ENCODE results near the gene NFKBIB. TPM values are rescaled to one million over a fixed set of nuclear protein-coding genes. Genes with fewer than 3 reads are reported as not detected.

The NFKBIB gene
- polyA plus RNA-seq, 1 of the 3 experiments (the other 2 are of a cell fraction), result 31.8 TPM

- TF ChIP-seq PBX3 (IDR thresholded peaks at IDR 0.05) (no peak), SMC3 (IDR thresholded peaks at IDR 0.05; ENCODE audit: low read depth, low read length) (no peak), MAX (IDR thresholded peaks at IDR 0.05; ENCODE audit: low read depth) (peak; percentile 41; the same call in 1 of the 2 replicates), POLR2AphosphoS5 (IDR thresholded peaks at IDR 0.05; ENCODE audit: low read depth, low read length) (peak; percentile 72; the same call in 1 of the 2 replicates), USF2 (IDR thresholded peaks at IDR 0.05; ENCODE audit: borderline replicate concordance, low read depth, low read length) (no peak), GATA2 (CRISPR knock-in tag; IDR thresholded peaks at IDR 0.05) (peak; percentile 51; the same call in 1 of the 2 replicates), MEF2A (IDR thresholded peaks at IDR 0.05; ENCODE audit: borderline replicate concordance, low read depth) (no peak), RXRA (IDR thresholded peaks at IDR 0.05; ENCODE audit: borderline replicate concordance, low read depth) (no peak), NFIC (IDR thresholded peaks at IDR 0.05; ENCODE audit: borderline replicate concordance) (no peak), RCOR1 (IDR thresholded peaks at IDR 0.05; ENCODE audit: low read length) (no peak), TCF12 (IDR thresholded peaks at IDR 0.05) (no peak), TEAD4 (IDR thresholded peaks at IDR 0.05; ENCODE audit: borderline replicate concordance, insufficient read depth) (no peak), RAD21 (IDR thresholded peaks at IDR 0.05; ENCODE audit: low read length) (no peak), JUND (IDR thresholded peaks at IDR 0.05) (no peak)
Observed at GRCh38 chr19:38850436-38850975, 49.3 kb upstream of the NFKBIB start (continued).

GRCh38 chr19:38850976-38851621 lies 48.7 kb upstream of the NFKBIB start:
- peak overlapping the region; percentile 69; the same call in 1 of the 2 replicates for H3K9ac ChIP-seq
- peaks cover 20% of the 10 kb centered on the region for H3F3A ChIP-seq (replicated peaks; ENCODE audit: insufficient read depth)
- ChIA-PET CTCF (interaction anchor here (1.1 to 3.3 kb wide), 6 partner anchors 14 to 448 kb away, joined by 3 to 15 read pairs (median 5); partner anchors contain the start of genes FAM98C, MRPS12 and SARS2), POLR2A (interaction anchor here (0.6 to 1.9 kb wide), 3 partner anchors 10 to 213 kb away, joined by 3 to 10 read pairs (median 3); no protein-coding TSS in a partner anchor)
- H3K27me3 ChIP-seq (ENCODE audit: insufficient read depth), result no peaks in the 10 kb centered on the region
- WGBS (ENCODE audit: low lambda C conversion rate), result 28% methylated on average over 31 of the region's 40 CpGs
- peak overlapping the region; percentile 93 for H3K4me2 ChIP-seq
- peaks cover 18 to 30% of the 10 kb centered on the region in 2 experiments; a peak in 1 of 4 replicates for H3K4me1 ChIP-seq (ENCODE audit: control insufficient read depth in 1 of 2, insufficient read depth in 2 of 2, low read depth in 1 of 2, low read length in 1 of 2)
- peak overlapping the region; percentile 87 to 97 for H3K27ac ChIP-seq (ENCODE audit: low read depth in 2 of 2, low read length in 1 of 2)
- peaks cover 15 to 23% of the 10 kb centered on the region in 2 experiments for H3K36me3 ChIP-seq (replicated peaks in 1 of 2; ENCODE audit: control insufficient read depth in 1 of 2, insufficient read depth in 2 of 2, low read length in 1 of 2)
- TF ChIP-seq NRF1 (IDR thresholded peaks at IDR 0.05; ENCODE audit: low read depth, low read length) (no peak), REST (IDR thresholded peaks at IDR 0.05; ENCODE audit: low read depth, low read length) (no peak), ELF1 (IDR thresholded peaks at IDR 0.05) (no peak), FOSL2 (IDR thresholded peaks at IDR 0.05; ENCODE audit: borderline replicate concordance, low read depth) (no peak), MEF2A (IDR thresholded peaks at IDR 0.05; ENCODE audit: borderline replicate concordance, low read depth) (no peak), GABPA (IDR thresholded peaks at IDR 0.05; ENCODE audit: low read depth) (no peak), RFX5 (IDR thresholded peaks at IDR 0.05; ENCODE audit: low read length) (no peak), TCF12 (IDR thresholded peaks at IDR 0.05) (no peak), TEAD4 (IDR thresholded peaks at IDR 0.05; ENCODE audit: borderline replicate concordance, insufficient read depth) (no peak), MXI1 (IDR thresholded peaks at IDR 0.05; ENCODE audit: low read depth, low read length) (no peak), ZBTB33 (IDR thresholded peaks at IDR 0.05; ENCODE audit: borderline replicate concordance, low read depth) (no peak)
- peaks cover 31% of the 10 kb centered on the region for H4K20me1 ChIP-seq (ENCODE audit: insufficient read depth)
- H3K79me2 ChIP-seq (ENCODE audit: insufficient read depth), result peaks cover 38% of the 10 kb centered on the region
- H3K9me2 ChIP-seq, result no peaks in the 10 kb centered on the region
- H3K9me3 ChIP-seq, result no peaks in the 10 kb centered on the region
- DNase-seq, result peak; percentile 32
- H3K4me3 ChIP-seq (ENCODE audit: low read depth in 2 of 2, low read length in 1 of 2), result peak overlapping the region; percentile 64 to 67
- H2AFZ ChIP-seq (ENCODE audit: low read depth), result no peak overlapping the region
